GM21390 (cell line): ENCODE results near the gene CACNA1C.
"Not testable (repeated sequence)": the region's sequence is repeated elsewhere in the genome, so short reads cannot be mapped to it uniquely, and the experiment has no call there.

Experiments
- ATAC-seq: cut with Tn5 transposase; IDR thresholded peaks from one replicate; pipeline ENCODE4 v1.9.1; 2021; ENCODE audit not compliant: unreplicated experiment

Gene CACNA1C

DNA sequence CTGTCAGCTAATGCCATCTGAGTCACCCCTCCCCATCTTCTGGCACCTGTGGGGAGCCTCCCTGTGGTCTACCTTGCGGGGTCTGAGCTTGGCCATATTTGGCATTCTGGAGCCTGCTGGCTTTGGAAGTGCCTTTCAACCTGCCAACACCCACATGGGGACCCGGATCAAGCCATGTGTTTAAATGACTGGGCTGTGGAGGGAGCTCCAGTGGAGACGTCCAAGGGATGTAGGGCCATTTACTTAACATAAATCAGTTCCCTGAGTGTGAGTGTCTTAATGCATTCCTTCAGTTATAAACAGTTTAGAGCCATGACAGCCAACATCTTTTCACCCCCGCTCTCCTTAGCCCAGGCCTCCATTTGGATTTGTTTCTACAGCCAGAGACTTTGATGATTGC is 22.0 kb downstream of the CACNA1C start:
- no peak for ATAC-seq

DNA sequence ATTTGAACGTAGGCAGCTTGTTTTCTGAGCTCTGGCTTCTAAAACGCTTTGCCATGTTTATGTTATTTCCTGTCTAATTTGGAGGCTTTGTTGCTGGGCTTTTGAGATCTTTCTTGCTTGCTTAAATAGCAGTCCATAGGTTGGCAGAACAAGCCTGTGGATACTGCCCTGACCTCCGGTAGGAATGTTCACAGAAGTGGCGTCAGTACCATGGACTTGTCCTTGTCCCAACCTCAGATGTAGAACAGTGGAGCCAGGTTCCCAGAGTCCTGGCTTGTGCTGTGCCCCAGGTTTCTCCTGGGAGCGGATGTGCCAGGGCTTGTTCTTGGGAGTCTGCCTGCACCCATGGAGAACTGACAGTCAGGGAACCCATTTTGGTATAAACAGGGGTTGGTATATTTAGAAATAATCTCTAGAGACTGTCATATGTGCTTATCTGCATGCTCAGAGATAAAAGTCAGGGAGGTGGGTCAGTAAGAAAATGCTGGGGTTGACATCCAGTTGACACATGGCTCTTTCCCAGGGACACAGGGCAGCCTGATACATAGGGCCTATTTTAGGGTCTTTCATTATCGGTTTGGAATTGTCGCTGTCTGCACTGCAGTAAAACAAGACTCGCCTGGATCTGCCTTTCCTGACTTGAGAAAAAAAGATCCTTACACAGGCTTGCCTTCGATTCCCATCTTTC is 22.9 kb downstream of the CACNA1C start:
- no peak for ATAC-seq

DNA sequence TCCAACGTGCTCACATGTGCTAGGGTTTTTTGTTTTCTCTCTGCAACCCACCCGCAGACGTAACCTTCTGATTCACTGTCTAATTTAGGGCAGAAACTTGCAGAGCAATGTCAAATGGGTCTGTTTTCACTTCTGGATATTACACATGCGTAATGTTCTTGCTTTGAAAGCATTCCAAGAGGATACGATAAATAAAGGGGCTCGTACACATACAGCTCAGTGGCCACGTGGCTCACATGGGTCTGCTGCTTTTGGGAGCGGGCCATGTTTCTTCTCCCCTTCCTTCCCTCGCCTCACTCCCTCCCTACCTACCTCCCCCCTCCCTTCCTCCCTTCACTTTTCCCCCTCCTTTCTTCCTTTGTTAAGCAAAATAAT is 23.4 kb downstream of the CACNA1C start:
- no peak for ATAC-seq

DNA sequence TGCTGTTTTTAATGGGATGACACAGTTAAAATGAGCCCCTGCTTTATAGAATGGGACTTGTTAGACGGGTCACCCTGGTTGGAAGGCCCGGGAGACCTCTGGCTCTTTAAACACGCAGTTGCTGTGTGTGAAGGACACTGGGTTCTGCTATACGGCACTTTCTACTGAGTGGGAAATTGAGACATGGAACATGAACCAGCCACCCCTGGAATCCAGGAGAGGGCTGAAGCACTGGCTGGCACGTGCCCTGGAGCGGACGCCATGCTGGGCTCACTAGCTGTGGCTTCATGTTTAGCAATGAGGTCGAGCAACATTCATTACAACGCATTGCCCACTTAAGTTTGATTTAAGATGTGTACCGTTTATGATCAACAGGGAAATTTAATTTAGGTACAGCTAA is 23.9 kb downstream of the CACNA1C start:
- ATAC-seq: no peak

DNA sequence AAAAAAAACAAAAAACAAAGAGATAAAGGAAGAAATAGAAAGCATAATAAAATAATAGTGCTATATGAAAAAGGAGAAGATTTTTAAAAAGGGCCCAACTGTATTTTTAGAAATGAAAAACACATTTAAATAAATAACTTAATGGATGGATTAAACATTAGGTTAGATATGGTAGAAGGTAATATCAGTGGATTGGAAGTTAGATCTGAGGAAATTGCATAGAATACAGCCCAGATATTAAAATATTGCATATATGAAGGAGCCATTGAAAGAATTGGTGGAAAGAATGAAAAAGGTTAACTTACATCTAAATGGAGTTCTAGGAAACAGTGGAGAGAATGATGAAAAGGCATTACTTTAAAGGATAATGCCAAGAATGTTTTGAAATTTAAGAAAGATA is 27.8 kb downstream of the CACNA1C start:
- ATAC-seq: no peak

DNA sequence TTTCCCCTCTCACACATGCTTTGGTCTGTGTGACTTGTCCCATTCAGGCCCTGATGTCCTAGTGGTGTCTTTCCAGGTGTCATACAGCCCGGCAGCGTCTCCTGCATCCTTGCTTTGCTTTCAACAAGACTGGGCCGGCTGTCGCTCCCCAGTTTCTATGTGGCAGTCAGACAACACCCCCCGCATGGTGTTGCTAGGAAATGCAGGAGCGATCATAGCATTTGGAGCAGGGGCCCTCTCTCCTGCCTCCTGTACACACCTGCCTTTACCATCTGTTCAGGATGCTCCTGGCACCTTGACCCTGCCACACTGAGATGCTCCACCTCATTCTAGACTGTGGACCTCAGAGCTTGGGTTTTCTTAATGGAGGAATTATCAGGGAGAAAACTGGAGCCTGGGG is 29.5 kb downstream of the CACNA1C start:
- no peak for ATAC-seq

DNA sequence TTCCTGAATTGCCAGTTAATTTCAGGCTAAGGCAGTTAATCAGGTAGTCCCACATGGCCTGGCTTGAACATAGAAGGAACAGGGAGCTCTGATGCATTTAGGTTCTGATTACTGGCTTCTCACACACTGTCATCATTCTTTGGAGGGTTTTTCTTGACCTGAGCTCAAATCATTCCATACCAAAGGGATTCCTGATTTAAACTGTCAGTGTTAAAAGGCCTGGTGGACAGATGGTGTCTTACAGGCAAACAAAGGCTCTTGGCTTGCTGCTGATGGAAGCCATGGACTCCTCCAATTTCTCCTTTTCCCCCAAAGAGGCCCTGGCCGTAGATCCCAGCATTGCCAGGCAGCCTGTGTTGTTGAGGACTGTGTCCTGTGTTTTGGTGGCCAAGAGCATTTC is 30.2 kb downstream of the CACNA1C start:
- no peak for ATAC-seq

DNA sequence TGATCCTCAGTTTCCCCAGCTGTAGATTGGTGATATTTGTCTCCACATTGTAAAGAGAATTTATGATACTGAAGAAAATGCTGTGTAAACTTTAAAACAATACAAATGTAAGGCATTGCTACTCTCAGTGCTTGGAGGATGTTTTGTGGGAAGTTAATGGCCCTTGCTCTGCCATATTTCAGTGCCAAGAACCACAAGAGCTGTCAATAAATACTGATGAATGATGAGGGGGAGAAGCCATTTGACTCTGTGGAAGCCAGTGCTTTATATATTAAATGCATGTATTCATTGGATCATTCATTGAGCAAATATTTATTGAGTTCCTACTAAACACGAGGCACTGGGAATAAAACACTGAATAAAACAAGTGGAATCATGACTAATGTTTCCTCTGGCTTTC is 30.8 kb downstream of the CACNA1C start:
- no peak for ATAC-seq

DNA sequence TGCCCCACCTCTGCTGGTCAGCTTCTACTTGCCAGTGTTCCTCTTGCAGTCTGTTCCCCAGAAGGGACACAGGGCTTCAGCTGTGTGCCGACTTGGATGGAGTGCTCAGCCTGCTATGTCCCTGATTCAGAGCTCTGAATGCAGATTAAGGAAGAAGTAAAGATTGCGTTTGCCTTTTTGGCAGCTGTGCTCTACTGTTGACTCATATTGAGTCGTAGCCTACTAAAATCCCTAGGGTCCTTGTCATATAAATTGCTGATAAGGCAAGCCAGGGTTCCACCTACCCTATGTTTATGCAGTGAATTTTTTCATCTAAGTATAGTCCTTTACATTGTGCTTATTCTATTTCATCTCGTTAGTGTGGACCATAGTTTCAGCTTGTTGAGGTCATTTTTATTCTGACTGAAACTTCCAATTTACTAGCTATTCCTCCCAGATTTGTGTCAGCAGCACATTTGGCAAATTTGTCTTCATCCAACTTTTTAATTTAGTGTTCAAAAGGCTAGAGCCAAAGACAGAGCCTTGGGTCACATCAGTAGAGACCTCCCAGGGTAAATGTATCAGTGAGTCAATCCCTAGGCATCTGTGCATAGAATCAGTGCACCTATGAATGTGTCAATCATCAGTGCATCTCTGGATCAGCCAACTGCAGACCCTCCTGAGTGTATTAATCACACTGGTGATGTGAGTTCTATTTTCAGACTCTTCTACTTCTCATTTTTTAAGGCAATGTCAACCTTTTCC is 31.9 kb downstream of the CACNA1C start:
- no peak for ATAC-seq

DNA sequence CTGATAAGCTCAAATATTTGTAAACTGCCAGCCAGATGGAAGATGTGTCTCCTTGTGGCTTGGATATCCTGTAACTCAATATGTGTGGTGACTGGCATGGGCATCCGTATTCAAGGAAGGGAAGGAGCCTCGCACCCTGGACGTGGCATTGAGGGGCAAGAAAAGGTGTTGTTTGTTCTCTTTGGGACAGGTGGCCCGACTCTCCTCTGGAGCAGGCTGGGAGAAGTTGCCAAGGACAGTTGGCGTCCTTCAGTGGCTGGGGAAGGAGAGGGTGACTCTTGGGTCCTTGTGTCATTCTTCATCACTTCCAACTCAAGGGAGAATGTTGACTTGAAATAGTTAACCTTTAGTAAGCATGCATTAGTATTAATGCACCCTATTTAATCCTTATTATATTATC is 39.6 kb downstream of the CACNA1C start:
- ATAC-seq: no peak

DNA sequence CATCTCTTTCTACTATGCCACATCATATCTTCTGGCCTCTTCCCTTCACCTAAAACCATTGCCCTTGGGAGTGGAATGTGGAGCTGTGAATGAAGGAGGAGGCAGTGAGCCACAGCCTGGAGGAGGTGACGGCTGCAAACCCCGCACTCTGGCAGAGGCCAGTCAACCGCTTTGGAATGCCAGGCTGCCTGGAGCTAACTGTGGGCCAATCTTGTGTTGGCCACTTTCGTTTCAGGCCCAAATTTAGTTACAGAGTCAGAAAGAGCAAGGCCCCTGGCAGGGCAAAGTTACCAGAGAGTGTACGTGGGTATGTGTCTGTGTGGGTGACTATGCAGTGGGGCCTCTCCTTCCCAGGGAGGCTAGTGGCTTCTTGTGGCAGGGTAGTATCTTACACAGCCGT is 40.1 kb downstream of the CACNA1C start:
- ATAC-seq: no peak

DNA sequence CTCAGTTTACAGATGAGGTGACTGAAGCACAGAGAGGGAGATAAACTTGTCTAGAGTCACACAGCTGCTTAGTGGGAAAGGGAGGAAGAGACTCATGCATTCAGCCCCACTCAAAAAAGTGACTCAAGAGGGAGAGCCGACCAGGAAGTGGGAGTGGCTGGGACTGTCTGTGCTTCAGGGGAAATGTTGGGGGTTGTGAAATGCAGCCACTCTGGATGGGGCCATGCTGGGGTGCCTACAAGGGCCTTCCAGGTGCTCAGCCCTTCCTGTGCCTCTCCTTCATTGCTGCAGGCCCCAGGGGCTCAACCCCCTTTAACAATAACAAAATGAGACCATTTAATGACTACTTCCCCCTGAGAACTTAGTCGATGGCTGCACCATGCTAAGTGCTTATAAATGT is 41.8 kb downstream of the CACNA1C start:
- no peak for ATAC-seq

DNA sequence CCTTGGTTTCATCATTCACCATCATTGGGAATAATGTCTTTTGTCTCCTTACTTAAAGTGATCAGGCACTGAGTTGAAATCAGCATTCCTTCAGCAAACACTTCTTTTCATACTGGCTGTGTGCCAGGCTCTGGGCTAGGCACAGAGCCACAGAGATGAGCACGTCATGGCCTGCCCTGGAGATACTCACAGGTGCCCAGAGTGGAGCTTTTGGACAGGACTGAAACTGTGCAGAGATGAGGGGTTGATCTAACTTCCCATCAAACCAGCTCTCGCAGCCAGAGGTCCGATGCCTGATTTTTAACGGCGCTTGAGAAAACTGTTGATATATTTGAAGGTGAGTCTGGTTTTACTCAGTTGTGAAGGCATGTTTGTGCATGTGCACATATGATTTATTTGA is 43.1 kb downstream of the CACNA1C start:
- ATAC-seq: no peak

DNA sequence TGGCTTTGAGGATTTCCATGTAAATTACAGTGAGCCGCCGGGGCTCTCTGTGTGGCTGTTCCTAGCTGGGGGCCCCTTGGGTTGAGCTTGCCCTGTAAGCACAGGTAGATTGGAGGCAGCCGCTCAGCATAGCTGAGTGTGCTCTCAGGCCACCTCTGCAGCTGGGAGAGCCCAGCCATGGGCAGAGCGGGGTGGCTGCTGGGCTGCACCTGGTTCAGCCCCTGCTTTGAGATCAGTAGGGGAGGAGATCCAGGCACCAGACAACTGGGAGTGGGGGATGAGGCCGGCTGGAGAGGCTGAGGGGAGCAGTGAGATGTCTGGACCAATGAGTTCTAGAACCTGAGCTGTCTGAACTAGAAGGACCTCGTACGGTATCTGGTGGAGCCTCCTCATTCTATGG is 44.8 kb downstream of the CACNA1C start:
- ATAC-seq: no peak

DNA sequence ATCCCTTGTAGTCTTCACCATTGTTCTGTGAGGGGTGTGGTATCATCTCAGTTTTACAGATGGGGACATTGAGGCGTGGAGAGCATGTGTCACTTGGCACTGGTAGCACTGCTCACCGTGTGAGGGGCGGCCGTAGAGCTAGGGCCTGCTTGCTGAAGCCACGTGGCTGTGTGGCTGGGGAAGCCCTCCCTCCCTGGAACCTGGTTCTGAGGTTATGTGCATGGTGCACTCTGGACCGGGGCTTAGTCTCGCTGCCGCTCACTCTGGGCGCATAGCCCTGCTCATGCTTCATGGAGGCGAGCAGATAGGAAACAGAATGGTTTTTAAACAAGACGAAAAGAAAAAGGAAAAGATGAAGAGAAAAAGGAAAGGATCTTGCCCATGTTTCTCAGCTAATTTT is 46.1 kb downstream of the CACNA1C start:
- no peak for ATAC-seq

DNA sequence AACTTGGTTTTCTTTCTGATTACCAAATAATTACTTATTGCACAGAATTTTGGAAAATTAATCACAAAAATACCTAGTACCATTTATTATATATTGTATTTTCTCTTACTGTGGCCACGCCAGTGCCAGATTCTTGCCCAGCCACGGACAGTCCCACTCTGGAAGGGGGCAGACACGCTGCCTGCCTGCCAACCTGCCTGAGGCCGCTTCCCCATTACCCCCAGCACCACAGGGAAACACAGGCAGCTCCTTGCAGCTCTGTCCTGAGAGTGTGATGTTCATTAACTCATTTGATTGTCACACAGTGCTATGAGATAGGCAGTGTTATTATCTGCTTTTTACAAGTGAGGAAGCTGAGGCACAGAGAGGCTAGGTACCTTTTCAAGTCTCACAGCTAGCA is 46.8 kb downstream of the CACNA1C start:
- ATAC-seq: no peak

DNA sequence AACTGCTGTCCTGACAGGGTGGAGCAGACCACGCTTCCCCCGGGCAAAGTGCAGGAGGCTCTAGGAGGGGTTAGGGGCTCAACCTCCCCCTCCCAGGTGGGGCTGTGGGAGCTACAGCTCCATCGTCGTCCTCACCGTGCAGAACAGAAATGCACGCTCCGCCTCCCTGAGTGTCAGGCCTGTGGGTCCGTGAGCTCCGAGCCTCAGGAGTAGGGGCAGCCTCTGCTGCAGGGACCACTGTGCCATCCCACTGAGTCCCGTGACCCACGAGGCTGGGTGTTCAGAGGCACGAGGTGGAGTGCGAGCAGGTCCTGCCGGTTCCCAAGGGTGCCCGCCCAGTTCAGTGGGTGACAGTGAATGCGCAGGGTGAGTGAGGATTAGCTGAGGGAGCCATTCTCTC is 48.6 kb downstream of the CACNA1C start:
- no peak for ATAC-seq

DNA sequence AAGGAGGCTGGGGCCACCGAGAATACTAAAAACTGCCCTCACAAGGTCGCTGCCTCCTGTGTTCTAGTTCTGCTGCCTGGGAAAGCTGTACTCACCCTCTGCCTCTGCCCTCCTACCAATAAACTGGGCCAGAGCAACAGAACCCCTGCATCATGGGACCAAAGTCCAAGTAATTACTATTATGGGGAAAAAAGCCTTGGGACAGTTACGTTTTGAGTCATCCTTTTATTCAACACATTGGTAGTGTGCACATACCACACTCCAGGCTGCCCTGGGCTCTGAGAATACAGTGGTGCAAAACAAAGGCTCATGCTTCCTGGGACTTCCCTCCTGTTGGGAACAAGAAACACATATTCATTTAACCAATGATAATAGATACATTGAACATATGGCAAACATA is 49.0 kb downstream of the CACNA1C start:
- ATAC-seq: no peak

DNA sequence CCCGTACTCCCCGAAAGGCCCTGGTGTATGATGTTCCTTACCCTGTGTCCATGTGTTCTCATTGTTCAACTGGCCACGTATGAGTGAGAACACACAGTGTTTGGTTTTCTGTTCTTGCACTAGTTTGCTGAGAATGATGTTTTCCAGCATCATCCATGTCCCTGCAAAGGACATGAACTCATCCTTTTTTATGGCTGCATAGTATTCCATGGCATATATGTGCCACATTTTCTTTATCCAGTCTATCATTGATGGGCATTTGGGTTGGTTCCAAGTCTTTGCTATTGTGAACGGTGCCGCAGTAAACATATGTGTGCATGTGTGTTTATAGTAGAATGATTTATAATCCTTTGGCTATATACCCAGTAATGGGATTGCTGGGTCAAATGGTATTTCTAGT is 49.9 kb downstream of the CACNA1C start:
- not testable (repeated sequence) for ATAC-seq

DNA sequence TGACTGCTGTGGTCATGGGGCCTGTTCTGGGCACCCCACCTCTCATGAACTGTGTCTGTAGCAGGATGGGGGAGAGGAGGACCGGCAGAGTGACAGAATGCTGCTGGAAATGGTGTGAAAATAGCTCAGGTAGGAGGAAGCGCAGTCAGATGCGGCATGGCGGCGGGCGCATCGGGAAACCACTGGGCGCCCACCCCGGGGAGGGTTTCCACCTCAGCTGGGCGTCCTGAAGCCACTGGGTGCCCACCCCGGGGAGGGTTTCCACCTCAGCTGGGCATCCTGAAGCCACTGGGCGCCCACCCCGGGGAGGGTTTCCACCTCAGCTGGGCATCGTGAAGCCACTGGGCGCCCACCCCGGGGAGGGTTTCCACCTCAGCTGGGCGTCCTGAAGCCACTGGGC is 52.6 kb downstream of the CACNA1C start:
- not testable (repeated sequence) for ATAC-seq

DNA sequence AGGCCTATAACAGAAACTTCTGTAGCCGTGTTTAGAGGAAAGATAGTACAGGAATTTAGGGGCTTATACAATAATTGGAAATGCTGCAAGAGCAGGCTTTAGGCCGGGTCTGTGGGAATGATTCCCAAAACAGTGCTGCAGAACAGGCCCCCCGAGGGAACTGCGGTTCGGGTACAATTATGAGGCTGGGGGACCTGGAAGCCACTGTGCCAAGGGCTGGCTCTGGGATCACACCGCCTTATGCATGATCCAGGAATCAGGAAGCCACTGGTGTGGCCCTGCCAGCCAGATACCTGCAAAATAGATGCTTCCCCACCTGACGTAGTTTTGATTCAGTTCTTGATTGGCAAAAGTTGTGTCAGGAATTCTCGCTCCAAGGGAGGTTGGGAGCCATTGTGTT is 55.4 kb downstream of the CACNA1C start:
- no peak for ATAC-seq

DNA sequence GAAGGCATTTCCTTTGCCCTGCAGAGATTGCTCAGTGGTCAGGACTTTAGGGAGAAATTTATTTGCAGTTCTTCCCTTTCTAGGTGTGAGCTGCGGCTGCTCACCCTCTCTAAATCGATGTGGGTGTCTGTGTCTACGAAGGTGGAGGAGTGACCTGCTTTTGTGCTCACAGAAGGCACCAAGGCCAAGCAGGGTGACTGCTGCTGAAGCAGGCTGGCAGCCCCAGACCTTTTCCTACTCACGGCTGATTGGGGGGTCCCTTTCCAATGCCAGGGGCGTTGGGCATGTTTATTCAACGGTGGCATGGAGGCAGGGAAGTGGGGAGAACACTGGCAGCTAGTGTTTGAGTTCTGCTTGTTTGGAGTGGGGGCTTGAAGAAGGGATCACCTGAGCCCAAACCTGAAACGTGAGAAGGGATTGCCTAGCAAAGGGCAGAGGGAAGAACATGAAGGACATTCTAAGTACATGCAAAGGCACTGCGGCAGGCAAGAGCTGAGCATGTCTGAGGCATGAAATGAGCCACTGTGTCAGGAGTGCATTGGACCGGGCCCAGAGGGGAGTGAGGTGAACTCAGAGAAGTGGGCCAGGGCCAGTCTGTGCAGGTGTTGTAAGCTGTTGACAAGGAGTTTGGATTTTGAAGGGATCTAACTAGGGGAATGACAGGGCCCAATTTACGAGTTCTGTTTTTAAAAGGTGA is 56.3 kb downstream of the CACNA1C start:
- ATAC-seq: no peak
